Endothelial cell of hepatic sinusoid (primary cell): ENCODE results near the gene RPS6KC1.
"Not testable (repeated sequence)": the region's sequence is repeated elsewhere in the genome, so short reads cannot be mapped to it uniquely, and the experiment has no call there.

ENCODE experiments used
- in situ Hi-C: cut with HindIII; loops from 2 replicates; pipeline ENCODE4 v1.10.0; 2017; ENCODE audit warnings: low sequenced_read_pairs

Gene RPS6KC1

DNA sequence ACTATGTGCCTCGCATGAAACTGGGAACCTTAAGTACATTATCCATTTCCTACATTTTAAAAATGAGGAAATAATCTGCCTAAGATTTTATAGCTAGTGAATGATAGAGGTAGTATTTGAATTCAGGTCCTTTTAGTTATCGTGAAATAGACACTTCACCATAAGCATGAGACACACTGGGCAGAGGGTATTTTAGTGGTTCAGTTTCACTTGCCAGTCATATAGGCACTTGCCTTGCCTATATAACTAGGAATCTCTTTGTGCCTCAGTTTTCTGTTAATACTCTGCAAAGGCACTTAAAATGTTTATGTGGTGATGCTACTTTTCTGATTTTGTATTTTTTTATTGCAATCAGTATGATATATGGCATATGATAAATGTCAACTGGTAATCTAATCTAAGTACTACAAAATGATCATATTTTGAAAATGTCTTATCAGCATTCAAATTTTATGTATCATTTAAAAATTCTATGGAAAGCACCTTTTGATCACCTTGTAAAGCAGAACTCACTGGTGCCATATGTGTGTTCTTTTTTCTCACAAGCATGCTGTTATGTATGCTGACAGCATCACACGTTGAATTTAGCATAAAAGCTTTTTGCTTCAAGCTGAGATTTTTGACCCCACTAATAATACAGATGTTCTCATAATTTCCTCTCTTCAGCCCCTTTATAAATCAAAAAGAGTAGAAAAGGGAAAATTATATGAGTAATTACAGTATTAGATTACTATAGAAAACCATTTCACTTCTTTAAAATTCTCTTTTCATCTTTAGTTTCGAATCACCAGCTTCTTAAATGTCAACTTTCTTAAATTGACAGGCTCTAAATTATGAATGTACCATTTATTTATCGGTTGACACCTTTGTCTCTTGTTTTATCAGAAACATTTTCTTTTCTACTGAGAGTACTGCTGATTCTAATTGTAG lies 52.6 kb downstream of the RPS6KC1 start:
- in situ Hi-C loops = no loop called here

DNA sequence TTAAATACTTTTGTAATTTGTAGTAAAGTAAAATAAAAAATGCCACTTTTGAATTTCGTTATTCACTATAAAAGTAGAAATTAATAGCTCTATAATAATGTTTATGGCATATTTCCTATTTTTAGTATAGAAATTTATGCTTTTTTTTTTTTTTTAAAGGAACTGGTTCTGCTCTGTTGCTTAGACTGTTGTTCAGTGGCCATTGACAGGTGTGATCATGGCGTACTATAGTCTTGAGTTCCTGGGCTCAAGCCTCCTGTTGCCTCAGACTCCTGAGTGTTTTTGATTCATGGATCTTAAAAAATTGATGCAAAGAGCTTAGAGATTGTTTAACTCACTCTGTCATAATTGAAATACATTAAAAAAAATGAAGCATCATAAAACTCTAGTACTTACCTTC lies 53.6 kb downstream of the RPS6KC1 start:
- in situ Hi-C loops = no loop called here

DNA sequence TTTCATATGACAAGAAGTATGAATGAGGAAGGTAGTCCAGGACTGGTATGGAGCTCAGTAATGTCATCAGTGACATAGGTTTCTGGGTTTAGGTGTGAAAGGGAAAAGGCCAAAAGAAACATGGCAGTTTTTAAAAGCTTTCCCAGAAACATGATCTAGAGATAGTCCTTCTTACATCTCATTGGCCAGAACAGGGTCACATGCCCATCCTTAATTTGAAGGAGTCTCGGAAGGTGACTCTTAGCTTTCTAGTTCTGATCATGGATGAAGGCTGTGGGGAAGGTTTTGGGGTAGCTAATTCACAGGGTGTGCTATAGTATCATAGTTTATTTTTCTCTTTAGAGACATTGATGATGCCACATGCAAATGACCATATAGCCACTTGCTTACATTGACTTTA lies 55.3 kb downstream of the RPS6KC1 start:
- in situ Hi-C loops = no loop called here

DNA sequence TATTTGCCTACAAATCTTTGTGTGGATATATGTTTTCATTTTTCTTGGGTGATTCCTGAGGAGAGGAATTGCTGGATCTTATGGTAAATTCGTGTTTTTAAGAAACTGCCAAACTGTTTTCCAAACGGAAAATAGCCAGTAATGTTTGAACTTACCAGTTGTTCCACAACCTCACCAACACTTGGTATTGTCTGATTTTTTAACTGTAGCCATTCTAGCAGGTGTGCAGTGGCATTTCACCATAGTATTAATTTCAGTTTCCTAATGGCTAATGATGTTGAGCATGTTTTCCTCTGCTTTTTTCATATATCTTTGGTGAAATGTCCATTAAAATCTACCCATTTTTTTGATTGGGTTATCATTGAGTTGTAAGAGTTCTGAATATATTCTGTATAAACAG lies 56.6 kb downstream of the RPS6KC1 start:
- in situ Hi-C loops = no loop called here

DNA sequence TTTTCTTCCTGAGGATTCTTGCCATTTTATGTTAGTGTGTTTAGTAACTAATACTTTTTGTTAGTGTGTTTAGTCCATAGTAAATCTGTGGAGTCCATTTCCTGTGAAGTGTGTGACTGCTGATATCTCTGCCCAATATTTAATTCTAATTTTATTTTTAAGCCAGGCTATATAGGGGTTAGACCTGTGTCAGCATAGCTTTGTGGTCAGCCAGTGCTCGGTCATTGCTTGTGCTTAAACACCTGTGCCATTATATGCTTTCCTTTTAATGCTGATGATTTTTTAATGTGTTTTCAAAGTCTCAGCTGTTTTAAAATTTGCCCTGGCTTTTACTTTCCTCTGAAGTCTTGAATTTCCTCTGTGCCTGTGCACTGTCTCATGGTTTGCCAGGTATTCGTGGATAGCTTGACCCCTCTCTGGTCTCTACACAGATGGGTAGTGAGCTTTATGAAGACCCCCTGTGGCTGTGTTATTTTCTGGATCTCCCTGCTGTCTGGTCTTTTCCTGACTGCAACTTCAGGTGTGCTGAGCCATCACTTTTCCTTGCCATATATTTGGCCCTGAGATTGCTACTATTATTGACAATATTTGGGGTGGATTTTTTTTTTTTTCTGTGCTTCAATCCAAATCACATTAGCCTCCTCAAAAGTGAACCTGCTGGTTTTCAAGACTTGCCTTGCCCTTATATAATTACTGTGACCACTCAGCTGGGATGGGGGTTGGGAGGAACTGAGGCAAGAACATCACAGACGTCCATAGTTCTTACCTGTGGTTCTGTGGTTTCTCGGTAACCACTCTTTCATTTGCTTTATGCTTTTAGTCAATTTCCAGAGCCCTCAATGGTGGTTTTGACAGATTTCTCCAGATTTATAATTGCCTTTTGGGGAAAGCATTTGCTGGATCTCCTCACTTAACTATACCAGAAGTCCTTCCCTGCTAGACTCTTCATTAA lies 59.6 kb downstream of the RPS6KC1 start:
- in situ Hi-C loops = no loop called here

DNA sequence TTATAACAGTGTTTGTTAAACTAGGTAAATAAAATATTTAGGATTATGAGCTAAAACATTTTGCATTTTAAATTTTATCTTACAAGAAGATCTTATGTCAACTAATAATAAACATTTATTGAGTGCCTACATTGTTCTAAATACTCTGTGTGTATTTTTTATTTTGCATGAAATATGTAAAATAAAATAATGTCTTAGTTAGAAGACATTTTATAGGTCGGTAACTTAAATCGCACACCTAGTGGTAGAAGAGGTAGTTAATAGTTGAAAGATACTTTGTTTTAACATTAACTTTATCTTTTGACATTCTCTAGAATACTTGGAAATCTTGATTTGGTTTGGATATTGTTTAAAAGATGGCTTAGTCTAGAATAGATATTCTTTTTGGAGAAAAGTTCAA lies 60.5 kb downstream of the RPS6KC1 start:
- in situ Hi-C loops = no loop called here

DNA sequence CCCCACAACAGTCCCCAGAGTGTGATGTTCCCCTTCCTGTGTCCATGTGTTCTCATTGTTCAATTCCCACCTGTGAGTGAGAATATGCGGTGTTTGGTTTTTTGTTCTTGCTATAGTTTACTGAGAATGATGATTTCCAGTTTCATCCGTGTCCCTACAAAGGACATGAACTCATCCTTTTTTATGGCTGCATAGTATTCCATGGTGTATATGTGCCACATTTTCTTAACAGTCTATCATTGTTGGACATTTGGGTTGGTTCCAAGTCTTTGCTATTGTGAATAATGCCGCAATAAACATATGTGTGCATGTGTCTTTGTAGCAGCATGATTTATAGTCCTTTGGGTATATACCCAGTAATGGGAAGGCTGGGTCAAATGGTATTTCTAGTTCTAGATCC lies 61.7 kb downstream of the RPS6KC1 start:
- in situ Hi-C loops = not testable (repeated sequence)

DNA sequence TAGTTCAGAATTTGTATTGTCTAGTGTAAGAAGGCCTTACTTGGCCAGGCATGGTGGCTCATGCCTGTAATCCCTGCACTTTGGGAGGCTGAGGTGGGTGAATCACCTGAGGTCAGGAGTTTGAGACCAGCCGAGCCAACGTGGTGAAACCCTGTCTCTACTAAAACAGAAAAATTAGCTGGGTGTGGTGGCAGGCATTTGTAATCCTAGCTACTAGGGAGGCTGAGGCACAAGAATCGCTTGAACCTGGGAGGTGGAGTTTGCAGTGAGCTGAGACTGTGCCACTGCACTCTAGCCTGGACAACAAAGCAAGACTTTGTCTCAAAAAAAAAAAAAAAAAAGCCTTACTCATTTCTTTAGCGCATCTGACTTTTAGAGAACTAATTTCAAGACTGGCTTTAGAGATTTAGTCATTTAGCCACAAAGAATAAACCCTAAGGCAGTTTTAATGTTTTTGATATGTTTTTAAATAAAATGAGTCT lies 66.7 kb downstream of the RPS6KC1 start:
- in situ Hi-C loops = not testable (repeated sequence)

DNA sequence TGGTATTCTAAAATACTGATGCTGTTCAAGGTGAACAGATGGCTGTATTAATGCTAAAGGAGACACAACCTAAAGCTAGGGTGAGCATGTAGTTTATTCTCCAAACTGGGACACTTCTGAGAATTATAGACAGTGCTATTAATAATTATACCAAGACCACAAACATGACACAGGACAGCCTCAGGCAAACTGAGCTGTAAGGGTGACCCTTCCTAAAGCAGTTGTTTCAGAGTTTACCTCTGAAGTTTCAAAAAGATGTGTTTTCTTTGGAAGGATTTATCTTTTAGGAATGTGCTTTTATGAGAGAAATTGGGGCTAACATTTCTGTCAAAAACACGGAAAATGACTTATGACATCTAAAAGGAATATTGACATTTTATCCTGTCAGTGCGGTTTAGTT lies 68.8 kb downstream of the RPS6KC1 start:
- in situ Hi-C loops = no loop called here

DNA sequence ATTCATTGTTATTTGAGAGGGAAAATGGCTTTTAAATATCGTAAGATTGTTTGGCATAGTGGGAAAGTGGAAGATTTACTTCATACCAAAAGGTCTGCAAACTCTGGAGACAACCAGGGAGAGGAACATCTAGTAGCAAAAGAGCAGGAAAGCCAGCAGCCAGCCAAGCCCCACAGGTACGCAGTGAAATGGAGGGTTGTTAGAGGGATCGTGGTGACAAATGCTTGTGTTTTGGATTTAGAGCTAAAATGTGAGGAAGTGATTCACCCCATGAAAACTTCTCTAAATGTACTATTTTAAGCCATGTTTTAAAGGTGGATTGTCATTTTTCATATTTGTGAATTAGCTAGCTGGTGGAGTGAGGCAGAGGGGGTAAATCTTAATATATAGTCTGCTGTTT lies 69.3 kb downstream of the RPS6KC1 start:
- in situ Hi-C loops = no loop called here

DNA sequence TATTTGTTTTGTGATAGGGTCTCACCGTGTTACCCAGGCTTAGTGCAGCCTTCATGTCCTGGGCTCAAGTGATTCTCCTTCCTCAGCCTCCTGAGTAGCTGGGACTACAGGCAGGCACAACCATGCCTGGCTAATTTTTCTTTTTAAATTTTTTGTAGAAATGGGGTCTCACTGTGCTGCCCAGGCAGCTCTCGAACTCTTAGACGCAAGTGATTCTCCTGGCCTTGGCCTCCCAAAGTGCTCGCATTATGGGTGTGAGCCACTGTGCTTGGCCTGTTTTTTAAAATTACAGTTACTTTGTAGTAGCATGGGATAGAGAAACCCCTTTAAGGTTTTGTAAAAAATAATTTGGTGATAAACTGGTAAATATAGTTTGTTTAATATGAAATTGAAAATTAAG lies 69.9 kb downstream of the RPS6KC1 start:
- in situ Hi-C loops = no loop called here

DNA sequence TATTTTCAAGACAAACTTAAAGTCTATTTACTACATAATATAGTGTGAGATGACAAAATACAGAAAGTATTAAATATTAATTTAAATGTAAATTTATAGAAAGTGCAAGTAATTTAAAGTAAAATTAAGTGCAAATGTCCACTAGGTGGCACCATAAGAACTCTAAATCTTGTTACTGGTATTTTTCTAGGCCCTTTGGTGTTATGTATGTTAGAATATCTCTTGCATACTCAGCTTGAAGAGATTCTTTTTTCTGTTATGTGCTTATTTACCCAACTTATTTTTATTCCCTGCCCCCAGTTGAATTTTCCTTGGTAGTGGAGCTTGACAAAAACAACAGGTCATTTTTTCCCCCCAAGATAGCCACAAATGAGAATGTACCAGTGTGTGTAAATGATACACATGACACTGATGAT lies 71.5 kb downstream of the RPS6KC1 start:
- in situ Hi-C loops = no loop called here

DNA sequence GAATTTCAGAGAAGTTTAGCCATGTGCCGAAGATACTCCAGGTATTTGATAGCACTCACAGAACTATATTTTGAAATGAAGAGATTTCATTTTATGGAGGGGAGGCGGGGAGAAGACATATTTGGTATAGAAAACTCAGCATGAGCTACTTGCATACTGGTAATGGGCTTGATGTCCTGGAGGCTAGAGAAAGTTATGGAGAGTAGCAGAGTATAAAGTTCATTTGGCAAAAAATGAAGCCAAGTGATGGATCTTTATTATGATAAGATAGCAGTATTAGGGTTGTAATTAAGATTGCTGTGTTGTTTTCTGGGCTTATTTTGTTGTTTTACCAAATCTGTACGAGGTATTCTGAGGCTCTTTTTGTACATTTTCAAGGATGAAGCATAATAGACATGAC lies 72.0 kb downstream of the RPS6KC1 start:
- in situ Hi-C loops = no loop called here

DNA sequence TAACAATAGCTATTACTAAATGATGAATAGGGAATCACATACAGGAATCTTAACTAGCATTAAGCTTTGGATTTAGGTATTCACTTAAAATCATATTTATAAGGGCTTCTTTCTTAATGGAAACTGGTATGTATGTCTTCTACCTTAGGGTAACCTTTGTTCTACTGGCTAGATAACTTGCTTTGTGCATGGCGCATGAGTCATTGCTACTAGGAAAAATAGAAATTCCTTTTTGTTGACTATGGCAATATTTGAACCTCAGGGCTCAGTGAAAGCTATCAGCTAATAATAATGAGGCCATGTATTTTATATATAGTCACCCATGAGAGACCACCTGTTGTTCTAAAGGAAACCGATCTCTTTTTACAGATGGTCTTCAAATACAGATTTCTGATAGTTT lies 72.5 kb downstream of the RPS6KC1 start:
- in situ Hi-C loops = no loop called here

DNA sequence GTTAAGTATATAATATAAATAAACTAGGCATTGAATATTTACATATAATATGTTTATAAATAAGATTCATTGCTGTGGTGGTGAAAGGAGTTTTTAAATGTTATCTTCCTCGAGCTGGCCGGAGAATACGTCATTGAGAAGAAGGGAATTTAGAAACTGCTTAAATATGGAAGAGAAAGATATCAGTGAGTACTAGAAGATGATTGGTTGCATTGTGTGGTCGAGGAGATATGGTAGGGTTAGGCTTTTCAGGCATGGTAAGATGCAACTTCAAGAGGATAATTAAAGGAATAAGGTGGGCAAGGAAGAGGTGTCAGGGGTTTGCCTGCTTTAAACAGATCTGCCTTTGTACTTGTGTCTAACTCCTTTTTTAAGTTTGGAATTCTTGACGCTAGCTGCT lies 73.5 kb downstream of the RPS6KC1 start:
- in situ Hi-C loops = no loop called here

DNA sequence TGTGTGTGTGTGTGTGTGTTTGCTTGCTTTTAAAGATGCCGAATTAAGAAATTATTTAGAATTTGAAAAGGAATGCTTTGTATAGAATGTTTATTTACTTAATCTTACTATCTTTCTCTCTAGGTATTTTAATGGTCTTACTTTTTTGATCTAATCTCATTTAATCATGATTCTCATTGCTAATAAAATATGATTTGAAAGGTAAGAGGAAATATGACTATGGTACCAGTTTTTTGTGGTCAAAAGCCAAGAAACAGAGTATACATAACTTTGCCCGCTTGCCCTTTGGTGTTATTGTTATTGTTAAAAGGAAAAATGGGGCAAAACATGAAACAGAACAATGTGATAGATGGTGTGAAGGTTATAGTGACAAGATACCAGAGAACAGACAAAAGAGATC lies 74.6 kb downstream of the RPS6KC1 start:
- in situ Hi-C loops = no loop called here

DNA sequence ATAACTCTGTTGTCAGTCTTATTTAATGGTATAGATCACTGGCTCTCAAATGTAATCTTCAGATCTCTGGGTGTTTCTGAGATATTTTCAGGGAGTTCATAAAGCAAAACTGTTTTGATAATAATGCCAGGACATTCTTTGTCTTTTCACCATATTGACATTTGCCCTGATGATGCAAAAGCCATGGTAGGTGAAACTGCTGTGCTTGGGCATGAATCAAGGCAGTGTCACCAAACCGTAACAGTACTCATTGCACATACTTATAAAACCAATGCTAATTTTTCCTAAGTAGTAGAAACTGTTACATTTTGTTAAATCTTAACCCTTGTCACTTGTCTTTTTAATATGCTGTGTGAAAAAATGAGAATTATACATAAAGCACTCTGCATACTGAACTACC lies 76.0 kb downstream of the RPS6KC1 start:
- in situ Hi-C loops = no loop called here

DNA sequence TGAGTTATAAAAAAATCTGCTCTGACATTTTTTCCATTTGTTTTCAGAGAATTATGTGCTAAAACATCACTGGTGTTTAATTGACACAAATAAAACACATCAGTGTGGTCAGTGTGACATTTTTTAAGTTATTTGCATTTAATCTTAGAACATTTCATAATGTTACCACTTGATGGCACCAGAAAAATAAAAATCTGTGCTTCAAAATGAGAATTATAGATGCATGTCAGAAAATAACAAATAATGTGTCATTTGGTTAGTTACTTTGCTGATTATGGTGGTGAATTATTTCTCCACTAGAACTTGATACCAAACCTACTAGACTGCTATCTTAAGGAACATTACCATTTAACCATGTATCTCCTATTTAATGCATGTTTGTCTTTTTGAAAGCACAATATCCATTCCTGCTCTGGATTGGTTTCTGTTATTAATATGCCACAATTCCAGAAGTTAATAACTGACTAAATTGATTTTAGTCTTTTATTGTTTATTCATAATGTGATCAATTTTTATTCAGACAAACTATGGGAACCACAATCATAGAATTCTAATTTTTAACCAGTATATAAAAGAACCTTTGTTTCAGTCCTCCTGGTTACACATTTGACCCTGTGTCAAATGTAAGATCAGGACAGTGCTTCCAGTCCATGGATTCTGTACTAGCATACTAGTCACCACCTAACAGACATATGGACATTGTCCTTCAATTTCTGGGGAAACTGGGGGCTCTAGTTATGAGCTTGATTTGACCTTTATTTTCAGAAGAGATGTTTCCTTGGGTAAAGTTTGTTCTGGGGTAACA lies 81.0 kb downstream of the RPS6KC1 start:
- in situ Hi-C loops = no loop called here

DNA sequence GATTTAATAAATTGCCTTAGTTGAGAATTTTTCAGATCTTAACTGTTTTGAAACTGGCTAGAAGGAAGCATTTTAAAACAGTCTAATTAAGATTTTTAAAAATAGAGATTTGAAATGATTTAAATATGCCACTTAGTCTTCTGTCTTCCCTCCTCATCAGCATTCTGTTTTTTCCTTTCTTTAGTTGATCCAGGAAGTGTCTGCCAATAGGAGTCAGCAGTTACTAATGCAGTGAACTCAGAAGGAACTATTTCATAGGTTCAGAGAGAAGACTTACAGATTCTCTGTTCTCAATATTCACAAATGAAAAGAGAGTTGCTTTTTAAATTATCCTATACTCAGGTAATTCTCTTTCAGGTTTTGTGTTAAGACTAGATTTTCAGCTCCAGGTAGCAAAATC lies 84.5 kb downstream of the RPS6KC1 start:
- in situ Hi-C loops = loop anchor here (5.0 kb wide), 1 partner anchor 42 kb away; no protein-coding TSS in a partner anchor

DNA sequence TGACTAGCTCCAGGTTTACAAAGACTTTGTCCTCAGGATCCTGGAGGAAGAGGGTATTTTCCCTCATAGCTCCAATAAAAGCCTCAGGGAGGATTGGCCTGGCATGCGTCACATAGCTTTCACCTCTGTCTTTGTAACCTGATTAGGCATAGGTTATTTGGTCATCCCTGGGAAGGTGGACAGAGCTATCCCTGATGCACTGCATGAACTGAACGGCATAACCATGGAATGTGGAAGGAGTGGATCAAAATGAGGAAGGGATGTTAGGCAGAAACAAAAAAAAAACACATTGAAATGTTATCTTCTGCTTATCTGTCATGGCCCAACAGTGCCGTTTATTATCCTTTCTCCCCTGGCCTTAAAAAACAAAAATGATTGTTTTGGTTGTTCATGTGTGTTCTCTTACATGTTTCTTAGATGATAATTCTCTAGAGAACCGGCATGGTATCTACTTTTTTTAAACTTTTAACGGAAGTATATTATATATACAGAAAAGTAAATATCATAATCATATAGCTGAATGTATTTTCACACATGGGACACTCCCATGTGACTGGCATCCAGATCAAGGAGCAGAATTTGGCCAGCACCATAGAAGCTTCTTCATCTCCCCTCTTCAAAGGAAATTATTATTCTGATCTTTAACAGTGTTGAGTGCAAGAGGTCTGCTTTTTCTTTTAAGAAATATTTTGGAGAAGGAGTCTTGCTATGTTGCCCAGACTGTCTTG lies 85.3 kb downstream of the RPS6KC1 start:
- in situ Hi-C loops = loop anchor here (5.0 kb wide), 1 partner anchor 41 kb away; no protein-coding TSS in a partner anchor
